ENCODE data around the gene FBXO31.

Gene FBXO31

DNA sequence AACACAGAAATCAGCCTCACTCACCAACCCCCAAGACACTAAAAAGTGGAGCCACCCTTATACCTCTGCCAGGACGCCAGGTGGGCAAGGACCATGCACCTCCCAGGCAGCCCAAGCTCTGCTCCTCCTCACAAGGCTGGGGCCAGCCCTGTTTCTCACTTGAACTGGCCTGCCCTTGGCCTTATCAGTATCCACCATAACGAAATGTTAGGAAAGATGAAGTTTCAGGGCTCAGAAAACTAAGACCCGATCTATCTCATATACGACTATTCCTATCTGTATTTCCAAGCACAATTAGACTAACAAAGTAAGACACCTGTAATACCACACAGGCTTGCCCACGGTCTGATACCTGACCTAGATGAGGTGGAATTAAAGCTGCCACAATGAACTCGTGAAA is 6.9 kb downstream of the FBXO31 start:
- no peak for DNase-seq
- no peak overlapping the region for H2AFZ ChIP-seq (ENCODE audit: low read length)
- no peaks in the 10 kb centered on the region for H3K36me3 ChIP-seq (replicated peaks; ENCODE audit: insufficient read depth, low read length)
- H3K9me2 ChIP-seq (replicated peaks; ENCODE audit: insufficient read depth, low read length): no peaks in the 10 kb centered on the region
- no peaks in the 10 kb centered on the region for H3K27me3 ChIP-seq (replicated peaks; ENCODE audit: insufficient read depth, low read length)
- no peak overlapping the region for H3K27ac ChIP-seq (ENCODE audit: low read length)
- no peak overlapping the region for H3K4me2 ChIP-seq (ENCODE audit: low read depth, low read length)
- no peaks in the 10 kb centered on the region for H3K9me3 ChIP-seq (replicated peaks; ENCODE audit: insufficient read depth, low read length)
- H3K4me1 ChIP-seq (ENCODE audit: low read length): 0 out of 2 replicates have a peak, but pooled peaks cover 8% of the 10 kb centered on the region
- peaks cover 59% of the 10 kb centered on the region for H3K79me2 ChIP-seq (ENCODE audit: low read length)
- H3K9ac ChIP-seq (ENCODE audit: low read length): no peak overlapping the region
- H3F3A ChIP-seq (ENCODE audit: insufficient read depth, low read length): no peaks in the 10 kb centered on the region
- no peak overlapping the region for H3K4me3 ChIP-seq (ENCODE audit: low read length)
- H4K20me1 ChIP-seq (ENCODE audit: insufficient read depth, low read length): no peaks in the 10 kb centered on the region
- no peak for TF ChIP-seq EZH2phosphoT487 (IDR thresholded peaks at IDR 0.05; ENCODE audit: low read length)
- TF ChIP-seq EZH2 (optimal IDR thresholded peaks at IDR 0.05; ENCODE audit: low read depth, low read length): no peak
- TF ChIP-seq, protein P1, sequence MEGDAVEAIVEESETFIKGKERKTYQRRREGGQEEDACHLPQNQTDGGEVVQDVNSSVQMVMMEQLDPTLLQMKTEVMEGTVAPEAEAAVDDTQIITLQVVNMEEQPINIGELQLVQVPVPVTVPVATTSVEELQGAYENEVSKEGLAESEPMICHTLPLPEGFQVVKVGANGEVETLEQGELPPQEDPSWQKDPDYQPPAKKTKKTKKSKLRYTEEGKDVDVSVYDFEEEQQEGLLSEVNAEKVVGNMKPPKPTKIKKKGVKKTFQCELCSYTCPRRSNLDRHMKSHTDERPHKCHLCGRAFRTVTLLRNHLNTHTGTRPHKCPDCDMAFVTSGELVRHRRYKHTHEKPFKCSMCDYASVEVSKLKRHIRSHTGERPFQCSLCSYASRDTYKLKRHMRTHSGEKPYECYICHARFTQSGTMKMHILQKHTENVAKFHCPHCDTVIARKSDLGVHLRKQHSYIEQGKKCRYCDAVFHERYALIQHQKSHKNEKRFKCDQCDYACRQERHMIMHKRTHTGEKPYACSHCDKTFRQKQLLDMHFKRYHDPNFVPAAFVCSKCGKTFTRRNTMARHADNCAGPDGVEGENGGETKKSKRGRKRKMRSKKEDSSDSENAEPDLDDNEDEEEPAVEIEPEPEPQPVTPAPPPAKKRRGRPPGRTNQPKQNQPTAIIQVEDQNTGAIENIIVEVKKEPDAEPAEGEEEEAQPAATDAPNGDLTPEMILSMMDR (IDR thresholded peaks at IDR 0.05; ENCODE audit: low read length): no peak

DNA sequence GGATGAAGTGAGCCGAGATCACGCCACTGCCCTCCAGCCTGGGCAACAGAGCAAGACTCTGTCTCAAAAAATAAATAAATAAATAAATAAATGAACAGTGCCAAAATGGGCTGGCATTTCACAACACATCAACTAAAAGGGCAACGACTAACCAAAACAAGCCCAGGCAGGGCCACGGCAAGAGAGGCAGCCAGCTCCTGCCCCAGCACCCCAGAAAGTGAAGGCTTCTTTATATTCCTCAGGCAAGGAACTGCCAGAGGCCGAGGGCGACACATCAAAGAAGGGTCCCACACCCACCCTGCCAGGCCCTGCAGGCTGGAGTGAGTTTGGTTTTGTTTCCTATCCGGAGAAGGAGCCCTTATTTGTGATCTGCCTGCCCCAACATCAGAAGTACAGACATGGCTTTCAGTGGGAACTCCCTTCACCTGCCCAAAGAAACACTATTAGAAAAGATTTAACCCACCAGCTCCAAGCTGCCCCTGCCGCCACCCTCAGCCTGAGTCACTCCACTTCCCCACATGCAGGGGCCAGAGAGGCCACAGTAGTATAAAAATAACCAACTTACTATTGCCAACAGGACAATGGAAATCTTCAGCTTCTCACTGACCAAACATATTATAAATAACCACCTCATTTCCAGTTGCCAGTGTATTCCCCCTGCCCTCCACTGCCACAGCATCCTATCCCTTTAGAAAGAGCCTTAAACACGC is 8.0 kb downstream of the FBXO31 start:
- no peaks in the 10 kb centered on the region for H3K9me2 ChIP-seq (replicated peaks; ENCODE audit: insufficient read depth, low read length)
- H3K4me3 ChIP-seq (ENCODE audit: low read length): no peak overlapping the region
- no peak for DNase-seq
- no peaks in the 10 kb centered on the region for H4K20me1 ChIP-seq (ENCODE audit: insufficient read depth, low read length)
- H3K4me2 ChIP-seq (ENCODE audit: low read depth, low read length): no peak overlapping the region
- 0 out of 2 replicates have a peak, but pooled peaks cover under 1% of the 10 kb centered on the region for H3K4me1 ChIP-seq (ENCODE audit: low read length)
- no peaks in the 10 kb centered on the region for H3K27me3 ChIP-seq (replicated peaks; ENCODE audit: insufficient read depth, low read length)
- no peaks in the 10 kb centered on the region for H3K36me3 ChIP-seq (replicated peaks; ENCODE audit: insufficient read depth, low read length)
- no peak overlapping the region for H2AFZ ChIP-seq (ENCODE audit: low read length)
- H3K27ac ChIP-seq (ENCODE audit: low read length): no peak overlapping the region
- no peak overlapping the region for H3K9ac ChIP-seq (ENCODE audit: low read length)
- H3K79me2 ChIP-seq (ENCODE audit: low read length): peaks cover 59% of the 10 kb centered on the region
- H3F3A ChIP-seq (ENCODE audit: insufficient read depth, low read length): no peaks in the 10 kb centered on the region
- no peak for TF ChIP-seq EZH2 (optimal IDR thresholded peaks at IDR 0.05; ENCODE audit: low read depth, low read length)
- no peak for TF ChIP-seq EZH2phosphoT487 (IDR thresholded peaks at IDR 0.05; ENCODE audit: low read length)
- TF ChIP-seq, protein P1 (IDR thresholded peaks at IDR 0.05; ENCODE audit: low read length): no peak
- no peaks in the 10 kb centered on the region for H3K9me3 ChIP-seq (replicated peaks; ENCODE audit: insufficient read depth, low read length)

DNA sequence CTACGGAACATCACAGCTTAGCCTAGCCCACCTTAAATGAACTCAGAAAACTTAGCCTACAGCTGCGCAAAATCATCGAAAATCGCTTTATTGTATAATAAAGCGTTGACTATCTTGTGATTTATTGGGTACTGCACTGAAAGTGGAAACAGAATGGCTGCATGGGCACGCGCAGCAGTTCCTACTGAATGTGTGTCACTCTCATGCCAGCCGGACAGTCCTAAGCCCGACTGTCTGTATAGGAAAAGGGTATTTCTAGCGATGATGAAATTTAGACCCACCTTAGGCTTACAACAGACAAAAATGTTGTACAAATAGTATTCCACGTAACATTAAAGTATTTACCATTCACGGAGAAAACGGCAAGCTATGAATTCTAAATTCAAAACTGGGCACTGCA is 9.3 kb downstream of the FBXO31 start:
- DNase-seq: no peak
- H3K9me3 ChIP-seq (replicated peaks; ENCODE audit: insufficient read depth, low read length): no peaks in the 10 kb centered on the region
- H3K27ac ChIP-seq (ENCODE audit: low read length): no peak overlapping the region
- H4K20me1 ChIP-seq (ENCODE audit: insufficient read depth, low read length): no peaks in the 10 kb centered on the region
- peaks cover 59% of the 10 kb centered on the region for H3K79me2 ChIP-seq (ENCODE audit: low read length)
- TF ChIP-seq EZH2phosphoT487 (IDR thresholded peaks at IDR 0.05; ENCODE audit: low read length) (no peak), EZH2 (optimal IDR thresholded peaks at IDR 0.05; ENCODE audit: low read depth, low read length) (no peak)
- TF ChIP-seq, protein P1 (IDR thresholded peaks at IDR 0.05; ENCODE audit: low read length): no peak
- H3K4me1 ChIP-seq (ENCODE audit: low read length): no peaks in the 10 kb centered on the region
- no peak overlapping the region for H2AFZ ChIP-seq (ENCODE audit: low read length)
- H3F3A ChIP-seq (ENCODE audit: insufficient read depth, low read length): no peaks in the 10 kb centered on the region
- H3K4me2 ChIP-seq (ENCODE audit: low read depth, low read length): no peak overlapping the region
- no peak overlapping the region for H3K9ac ChIP-seq (ENCODE audit: low read length)
- no peaks in the 10 kb centered on the region for H3K9me2 ChIP-seq (replicated peaks; ENCODE audit: insufficient read depth, low read length)
- H3K4me3 ChIP-seq (ENCODE audit: low read length): no peak overlapping the region
- H3K36me3 ChIP-seq (replicated peaks; ENCODE audit: insufficient read depth, low read length): no peaks in the 10 kb centered on the region
- H3K27me3 ChIP-seq (replicated peaks; ENCODE audit: insufficient read depth, low read length): no peaks in the 10 kb centered on the region

Measured in MM.1S (cell line).